Glutamatergic neuron (in vitro differentiated cells): Measurements from ENCODE around the gene KCNH8. TPM values are rescaled to one million over a fixed set of nuclear protein-coding genes. Genes with fewer than 3 reads are reported as not detected.

Experiments
- DNase-seq: peaks from one replicate; pipeline ENCODE4 v3.0.0; 2022
- H3K27ac Mint-ChIP-seq: one replicate; pipeline ENCODE4 v1.8.0; 2020; ENCODE audit warnings: mild to moderate bottlenecking, mixed read lengths, inconsistent platforms; ENCODE audit not compliant: unreplicated experiment
- H3K27me3 Mint-ChIP-seq: one replicate; pipeline ENCODE4 v1.8.0; 2020; ENCODE audit warnings: mild to moderate bottlenecking, moderate library complexity, mixed read lengths, inconsistent platforms; ENCODE audit not compliant: unreplicated experiment
- H3K36me3 Mint-ChIP-seq: one replicate; pipeline ENCODE4 v1.8.0; 2020; ENCODE audit warnings: mild to moderate bottlenecking, mixed read lengths, inconsistent platforms; ENCODE audit not compliant: unreplicated experiment
- H3K4me1 Mint-ChIP-seq: one replicate; pipeline ENCODE4 v1.8.0; 2020; ENCODE audit warnings: mild to moderate bottlenecking, low read depth, mixed read lengths, inconsistent platforms; ENCODE audit not compliant: unreplicated experiment
- H3K4me3 Mint-ChIP-seq: one replicate; pipeline ENCODE4 v1.8.0; 2020; ENCODE audit warnings: mild to moderate bottlenecking, mixed read lengths, inconsistent platforms; ENCODE audit not compliant: unreplicated experiment
- H3K9me3 Mint-ChIP-seq: one replicate; pipeline ENCODE4 v1.8.0; 2020; ENCODE audit warnings: mild to moderate bottlenecking, moderate library complexity, mixed read lengths, inconsistent platforms; ENCODE audit not compliant: unreplicated experiment
- total RNA-seq: library from RNA; stranded (reverse); fragmentation: NEBNext Ultra II Directional; extraction: Animal tissue kit (Norgen Biotek cat#: 25700); gene quantifications from one replicate; pipeline ENCODE4 v1.2.1, GENCODE V29; 2021; ENCODE audit not compliant: unreplicated experiment
- TF ChIP-seq, protein P1 (sequence below): fragments of 200-600 bp; sonication (generic); IDR thresholded peaks from one replicate; pipeline ENCODE4 v1.5.0; 2021; ENCODE audit not compliant: partially characterized antibody, unreplicated experiment

KCNH8 gene
- total RNA-seq, 1 donor from 2014 or later: 30.9 TPM

DNA sequence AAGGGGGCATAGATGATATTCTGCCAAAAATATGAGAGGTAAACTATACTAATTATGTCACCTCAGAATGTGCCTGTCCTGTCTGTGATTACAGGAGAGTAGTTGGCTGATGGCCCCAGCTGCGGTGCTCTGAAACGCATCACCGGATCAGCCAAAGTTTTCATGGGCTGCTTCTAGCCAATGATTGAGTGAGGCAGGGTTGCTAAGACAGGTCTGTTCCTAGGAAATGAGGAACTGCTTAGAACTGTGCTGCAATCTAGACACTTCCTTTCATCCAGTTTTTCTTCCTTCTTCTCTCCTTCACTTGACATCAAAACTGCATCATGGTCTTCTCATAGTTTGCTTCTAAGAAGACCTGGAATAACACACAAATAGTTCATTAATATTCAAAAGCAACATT is 124.0 kb downstream of the KCNH8 start:
- Mint-ChIP-seq H3K9me3 (peaks cover 3% of the 10 kb centered on the region), H3K36me3 (no peaks in the 10 kb centered on the region)
- TF ChIP-seq, protein P1, sequence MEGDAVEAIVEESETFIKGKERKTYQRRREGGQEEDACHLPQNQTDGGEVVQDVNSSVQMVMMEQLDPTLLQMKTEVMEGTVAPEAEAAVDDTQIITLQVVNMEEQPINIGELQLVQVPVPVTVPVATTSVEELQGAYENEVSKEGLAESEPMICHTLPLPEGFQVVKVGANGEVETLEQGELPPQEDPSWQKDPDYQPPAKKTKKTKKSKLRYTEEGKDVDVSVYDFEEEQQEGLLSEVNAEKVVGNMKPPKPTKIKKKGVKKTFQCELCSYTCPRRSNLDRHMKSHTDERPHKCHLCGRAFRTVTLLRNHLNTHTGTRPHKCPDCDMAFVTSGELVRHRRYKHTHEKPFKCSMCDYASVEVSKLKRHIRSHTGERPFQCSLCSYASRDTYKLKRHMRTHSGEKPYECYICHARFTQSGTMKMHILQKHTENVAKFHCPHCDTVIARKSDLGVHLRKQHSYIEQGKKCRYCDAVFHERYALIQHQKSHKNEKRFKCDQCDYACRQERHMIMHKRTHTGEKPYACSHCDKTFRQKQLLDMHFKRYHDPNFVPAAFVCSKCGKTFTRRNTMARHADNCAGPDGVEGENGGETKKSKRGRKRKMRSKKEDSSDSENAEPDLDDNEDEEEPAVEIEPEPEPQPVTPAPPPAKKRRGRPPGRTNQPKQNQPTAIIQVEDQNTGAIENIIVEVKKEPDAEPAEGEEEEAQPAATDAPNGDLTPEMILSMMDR: no peak

DNA sequence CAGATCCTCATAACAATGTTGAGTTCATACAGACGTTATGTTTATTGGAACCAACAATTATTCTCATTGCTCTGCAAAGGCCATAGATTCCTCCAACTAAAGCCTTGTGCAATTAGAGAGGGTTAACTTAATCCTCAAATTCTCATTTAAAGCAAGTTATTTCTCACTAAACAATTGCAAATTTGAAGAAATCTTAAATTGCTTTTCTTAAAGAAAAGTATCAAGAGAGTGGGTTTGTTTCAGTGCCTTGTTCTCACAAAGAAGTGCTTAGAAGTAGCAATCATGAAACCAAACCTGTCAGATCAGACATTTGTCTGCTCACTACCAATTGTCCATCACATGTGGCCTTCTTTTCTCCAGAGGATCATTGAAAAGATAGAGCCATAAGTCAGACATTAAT is 124.8 kb downstream of the KCNH8 start:
- Mint-ChIP-seq H3K27ac (no peak overlapping the region), H3K36me3 (no peaks in the 10 kb centered on the region), H3K27me3 (no peaks in the 10 kb centered on the region), H3K4me1 (no peaks in the 10 kb centered on the region), H3K4me3 (no peak overlapping the region), H3K9me3 (peaks cover 3% of the 10 kb centered on the region)
- no peak for DNase-seq
- TF ChIP-seq, protein P1: no peak

More for the DNA sequence above, 124.0 kb downstream of the KCNH8 start:
- Mint-ChIP-seq H3K27me3 (no peaks in the 10 kb centered on the region), H3K27ac (no peak overlapping the region), H3K4me1 (no peaks in the 10 kb centered on the region), H3K4me3 (no peak overlapping the region)
- no peak for DNase-seq

DNA sequence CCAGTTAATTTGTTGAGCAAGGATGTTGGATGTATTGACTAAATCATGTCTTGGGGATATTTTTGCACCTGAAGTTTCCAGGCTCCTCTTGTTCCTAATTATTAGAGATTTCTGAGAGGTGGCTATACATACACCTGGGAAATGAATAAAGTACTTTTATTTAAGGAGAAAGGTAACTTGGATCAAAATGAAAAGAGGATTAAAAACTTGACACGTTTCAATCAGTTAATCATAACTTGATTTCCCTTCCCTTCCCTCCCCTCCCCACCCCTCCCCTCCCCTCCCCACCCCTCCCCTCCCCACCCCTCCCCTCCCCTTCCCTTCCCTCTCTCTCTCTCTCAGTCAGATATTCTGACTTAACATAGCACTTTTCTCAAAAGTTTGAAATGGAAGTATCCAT is 126.3 kb downstream of the KCNH8 start:
- Mint-ChIP-seq H3K27me3 (no peaks in the 10 kb centered on the region), H3K36me3 (no peaks in the 10 kb centered on the region), H3K4me3 (no peak overlapping the region), H3K4me1 (no peaks in the 10 kb centered on the region), H3K9me3 (peaks cover 3% of the 10 kb centered on the region), H3K27ac (no peak overlapping the region)
- TF ChIP-seq, protein P1: no peak
- DNase-seq: no peak

DNA sequence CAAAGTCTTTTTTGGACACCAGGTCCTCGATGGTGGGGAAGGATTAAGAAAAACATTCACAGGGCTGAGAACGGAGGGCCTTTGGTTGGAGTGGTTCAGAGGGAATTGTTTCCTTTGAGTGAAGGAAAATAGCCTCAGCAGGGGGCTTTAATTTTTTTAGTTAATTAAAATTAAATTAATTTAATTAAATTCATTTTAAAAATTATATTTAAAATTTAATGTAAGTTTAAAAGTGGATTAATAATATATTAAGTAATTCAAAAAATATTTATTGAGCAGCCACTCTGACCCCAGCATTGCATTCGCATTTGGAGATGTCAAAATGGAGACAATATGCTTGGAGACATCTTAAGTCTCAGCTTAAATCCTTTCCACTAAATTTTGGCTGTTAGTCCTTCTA is 136.7 kb downstream of the KCNH8 start:
- Mint-ChIP-seq H3K4me1 (no peaks in the 10 kb centered on the region), H3K9me3 (peaks cover 2% of the 10 kb centered on the region), H3K4me3 (no peak overlapping the region), H3K27me3 (peaks cover 1% of the 10 kb centered on the region), H3K36me3 (no peaks in the 10 kb centered on the region), H3K27ac (no peak overlapping the region)
- DNase-seq: no peak
- TF ChIP-seq, protein P1: no peak

DNA sequence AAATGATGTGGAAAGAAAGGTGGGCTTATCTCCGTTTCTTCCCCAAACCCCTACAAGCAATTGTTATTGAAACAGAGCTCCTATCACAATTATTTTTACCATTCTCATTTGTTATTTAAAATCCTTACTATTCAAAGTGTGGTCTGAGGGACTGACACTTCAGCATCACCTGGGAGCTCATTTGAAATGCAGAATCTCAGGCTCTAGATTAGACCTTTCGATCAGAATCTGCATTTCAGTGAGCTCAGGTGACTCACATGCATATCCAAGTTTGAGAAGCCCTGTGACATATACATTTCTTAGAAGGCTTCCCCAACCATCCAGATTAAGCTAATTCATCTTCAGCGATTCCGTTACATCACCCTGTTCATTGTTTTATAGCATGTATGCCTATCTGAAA is 145.0 kb downstream of the KCNH8 start:
- DNase-seq: no peak
- no peaks in the 10 kb centered on the region for H3K9me3 Mint-ChIP-seq
- H3K36me3 Mint-ChIP-seq: no peaks in the 10 kb centered on the region
- H3K4me1 Mint-ChIP-seq: peaks cover 2% of the 10 kb centered on the region
- H3K27ac Mint-ChIP-seq: no peak overlapping the region
- TF ChIP-seq, protein P1: no peak
- H3K27me3 Mint-ChIP-seq: peaks cover under 1% of the 10 kb centered on the region
- H3K4me3 Mint-ChIP-seq: no peak overlapping the region
